HT-29 (cell line): Measurements from ENCODE around the gene PEAK3. TPM values are rescaled to one million over a fixed set of nuclear protein-coding genes. Genes with fewer than 3 reads are reported as not detected.

Source experiments
- DNase-seq: peaks from one replicate; pipeline ENCODE4 v3.0.0-alpha.2; 2015; ENCODE audit warnings: low spot score
- total RNA-seq: library from RNA; depleted of rRNA; stranded (reverse); fragments of >200 nt; shearing (Covaris generic); gene quantifications from 2 replicates; pipeline ENCODE4 v1.2.3, GENCODE V29; 2014; rRNA removed

PEAK3 gene
- total RNA-seq = not detected in 2 replicates

DNA sequence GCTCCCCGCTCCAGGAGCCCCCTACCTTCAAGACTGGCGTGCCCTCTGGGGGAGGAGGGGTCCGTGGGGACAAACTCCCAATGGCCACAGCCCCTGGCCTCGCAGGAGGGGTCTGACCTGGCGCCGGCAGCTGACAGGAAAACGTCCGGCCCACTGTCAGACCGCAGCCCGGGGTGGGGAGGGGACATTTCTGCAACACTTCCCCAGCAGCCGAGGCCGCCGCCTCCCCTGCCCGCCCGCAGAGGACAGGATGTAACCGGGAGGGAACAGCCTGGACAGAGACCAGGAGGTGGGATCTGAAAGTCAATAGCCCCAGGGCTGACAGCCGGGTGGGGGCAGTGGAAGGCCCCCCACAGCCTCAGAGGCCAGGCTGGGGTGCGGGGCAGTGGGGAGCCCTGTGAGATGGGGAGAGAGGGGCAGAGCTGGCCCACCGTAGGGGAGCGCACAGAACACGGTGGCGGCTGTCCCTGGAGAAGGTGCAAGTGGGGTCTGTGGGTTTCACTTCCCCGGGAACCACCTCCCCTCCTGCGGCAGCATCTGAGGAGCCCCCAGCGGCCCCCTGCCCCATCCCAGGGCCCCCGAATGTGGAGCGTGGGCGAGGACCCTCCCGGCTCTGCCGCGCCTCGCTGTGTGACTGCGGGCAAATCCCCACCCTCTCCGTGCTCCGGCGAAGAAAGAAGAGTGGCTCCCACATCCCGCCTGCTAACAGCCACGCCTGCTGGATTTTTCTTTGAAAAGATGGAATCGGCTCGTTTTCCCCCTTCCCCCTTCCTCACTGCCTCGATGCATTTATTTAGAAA, at the start of gene PEAK3:
TSS of gene PEAK3 (minus strand) at position 114 of the 800 bp plus-strand sequence. CDS start 1,244 bp downstream, outside the sequence.
- DNase-seq = no peak

- peak; percentile 89 for DNase-seq
Observed at GRCh38 chr19:2330632-2331284, 48.8 kb upstream of the PEAK3 start.

- DNase-seq = no peak
Observed at GRCh38 chr19:2330255-2330631, 48.3 kb upstream of the PEAK3 start.

DNA sequence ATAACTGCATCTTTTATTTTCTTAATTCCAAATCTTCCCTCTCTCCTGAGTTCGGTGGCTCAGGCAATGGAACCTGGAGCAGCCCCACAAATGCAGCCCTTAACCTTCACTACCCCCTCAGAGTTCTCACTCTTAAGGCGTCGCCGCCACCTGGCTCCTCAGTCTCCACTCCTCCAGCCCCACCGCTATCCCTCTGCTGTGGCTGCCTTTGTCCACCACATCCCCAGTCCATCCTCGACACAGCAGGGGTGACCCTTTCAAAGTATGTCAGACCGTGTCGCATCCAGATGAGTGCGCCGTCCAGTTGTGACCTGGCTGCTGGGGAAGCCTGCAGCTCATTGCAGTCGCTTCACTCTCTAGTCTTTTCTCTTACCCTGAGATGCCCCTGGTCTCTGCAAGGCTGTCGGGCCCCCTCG, 47.5 kb upstream of the PEAK3 start:
- DNase-seq = no peak

DNA sequence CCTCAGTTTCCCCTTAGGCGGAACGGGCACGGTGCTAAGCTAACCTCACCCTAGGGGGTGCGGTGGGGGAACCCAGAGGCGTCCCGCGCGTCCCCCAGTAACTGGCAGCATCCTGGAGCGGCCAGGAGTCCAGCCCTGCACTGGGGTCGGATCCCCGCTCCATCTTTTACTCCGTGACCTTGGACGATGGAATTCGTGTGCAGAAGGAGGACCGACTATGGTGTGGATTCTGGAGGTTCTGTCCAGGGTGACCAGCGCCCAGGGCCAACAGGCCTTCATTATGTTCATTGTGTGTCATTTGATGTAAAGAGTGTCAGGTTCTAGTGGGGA, 47.1 kb upstream of the PEAK3 start:
- DNase-seq = peak; percentile 17

- DNase-seq = peak; percentile 76
Observed at GRCh38 chr19:2328401-2329148, 46.6 kb upstream of the PEAK3 start, which contains the start of the genes LSM7 and SPPL2B. TSS of gene LSM7 (minus strand) at chr19:2328586. CDS start at chr19:2328566, 20 bp downstream. TSS of gene SPPL2B (plus strand) at chr19:2328684. CDS start at chr19:2328710, 26 bp downstream.

GRCh38 chr19:2327773-2328400, 45.9 kb upstream of the PEAK3 start:
- DNase-seq = no peak

GRCh38 chr19:2326699-2327360, 44.9 kb upstream of the PEAK3 start:
- DNase-seq = no peak

DNA sequence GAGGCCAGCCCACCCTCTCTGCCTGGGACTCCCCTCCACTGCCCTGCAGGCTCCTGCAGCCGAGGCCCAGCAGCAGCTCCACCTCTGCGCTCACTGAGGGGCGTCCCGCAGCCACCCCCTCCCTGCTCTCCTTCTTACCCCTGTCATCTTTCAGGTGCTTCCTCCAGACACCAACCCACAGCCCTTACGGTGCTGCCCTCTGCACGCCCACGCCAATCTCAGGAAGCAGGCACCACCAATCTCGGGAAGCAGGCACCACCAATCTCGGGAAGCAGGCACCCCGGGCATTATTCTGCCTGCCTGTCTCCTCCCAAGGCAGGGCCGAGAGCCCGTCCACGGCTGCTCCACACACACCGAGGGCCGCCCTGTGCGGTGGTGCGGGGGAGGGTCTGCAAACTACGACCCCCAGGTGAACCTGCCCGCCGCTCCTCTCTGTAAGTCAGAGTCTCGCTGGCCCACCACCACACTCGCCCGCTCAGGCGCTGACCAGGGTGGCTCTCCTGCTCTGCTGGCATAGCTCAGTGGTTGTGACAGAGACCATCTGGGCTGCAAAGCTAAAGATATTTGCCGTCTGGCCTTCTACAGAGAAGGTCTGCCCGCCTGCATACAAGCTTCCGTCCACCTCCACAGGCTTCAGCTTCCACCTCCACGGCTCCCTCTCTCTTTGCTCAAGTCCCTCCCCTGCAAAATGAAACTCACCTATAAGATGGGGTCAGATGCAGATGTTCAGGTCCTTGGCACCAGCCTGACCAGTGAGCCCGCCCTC, 43.5 kb upstream of the PEAK3 start:
- DNase-seq = no peak

- DNase-seq = no peak
Observed at GRCh38 chr19:2324220-2324948, 42.4 kb upstream of the PEAK3 start.

DNA sequence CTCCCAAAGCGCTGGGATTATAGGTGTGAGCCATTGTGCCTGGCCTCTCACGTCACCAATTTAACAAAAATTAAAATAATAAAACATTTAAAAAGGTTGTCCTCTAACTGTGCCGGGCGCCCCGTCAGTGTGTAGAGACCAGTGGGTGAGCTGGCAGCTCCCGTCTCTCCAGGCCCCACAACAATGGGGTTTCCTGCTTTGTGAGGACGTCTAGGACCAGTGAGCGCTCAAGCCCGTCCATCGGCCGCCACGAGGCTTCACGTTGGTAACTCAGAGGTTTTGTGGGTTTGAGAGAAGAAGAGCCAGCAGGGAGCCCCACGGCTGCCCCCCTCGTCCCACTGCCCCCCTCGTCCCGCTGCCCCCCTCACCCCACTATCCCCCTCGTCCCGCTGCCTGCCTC, 41.7 kb upstream of the PEAK3 start:
- DNase-seq = no peak

- no peak for DNase-seq
Observed at GRCh38 chr19:2321565-2322283, 39.7 kb upstream of the PEAK3 start.

DNA sequence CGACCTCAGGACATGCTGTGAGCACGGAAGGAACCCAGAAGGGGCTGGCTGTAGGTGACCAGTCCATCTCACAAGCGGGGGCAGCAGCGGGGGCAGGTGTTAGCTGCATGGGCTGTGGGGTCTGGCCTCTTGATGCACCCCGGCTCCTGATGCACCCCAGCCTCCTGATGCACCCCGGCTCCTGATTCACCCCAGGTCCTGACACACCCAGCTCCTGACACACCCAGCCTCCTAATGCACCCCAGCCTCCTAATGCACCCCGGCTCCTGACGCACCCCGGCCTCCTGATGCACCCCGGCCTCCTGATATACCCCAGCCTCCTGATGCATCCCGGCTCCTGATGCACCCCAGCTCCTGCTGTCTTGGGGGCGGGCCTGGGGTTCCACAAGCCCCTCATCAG, 39.0 kb upstream of the PEAK3 start:
- DNase-seq = no peak

DNA sequence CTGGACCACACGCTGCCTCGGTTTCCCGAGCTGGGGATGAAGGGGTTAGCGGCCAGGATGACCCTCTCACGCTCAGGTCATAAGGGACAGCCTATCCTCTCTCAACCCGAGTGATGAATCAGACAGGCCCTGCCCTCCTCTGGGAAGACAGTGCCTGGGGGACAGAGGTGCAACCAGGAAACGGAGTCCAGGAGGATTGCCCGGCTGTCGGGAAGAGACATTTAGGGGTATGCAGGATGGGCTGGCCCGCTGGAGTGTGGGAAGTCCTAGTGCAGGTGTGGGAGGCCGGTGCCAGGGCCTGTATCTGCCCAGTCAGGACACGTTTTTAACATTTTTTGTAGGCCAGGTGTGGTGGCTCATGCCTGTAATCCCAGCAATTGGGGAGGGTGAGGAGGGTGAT, 38.1 kb upstream of the PEAK3 start:
- DNase-seq = no peak

- no peak for DNase-seq
Observed at GRCh38 chr19:2319551-2319950, 37.6 kb upstream of the PEAK3 start.

DNA sequence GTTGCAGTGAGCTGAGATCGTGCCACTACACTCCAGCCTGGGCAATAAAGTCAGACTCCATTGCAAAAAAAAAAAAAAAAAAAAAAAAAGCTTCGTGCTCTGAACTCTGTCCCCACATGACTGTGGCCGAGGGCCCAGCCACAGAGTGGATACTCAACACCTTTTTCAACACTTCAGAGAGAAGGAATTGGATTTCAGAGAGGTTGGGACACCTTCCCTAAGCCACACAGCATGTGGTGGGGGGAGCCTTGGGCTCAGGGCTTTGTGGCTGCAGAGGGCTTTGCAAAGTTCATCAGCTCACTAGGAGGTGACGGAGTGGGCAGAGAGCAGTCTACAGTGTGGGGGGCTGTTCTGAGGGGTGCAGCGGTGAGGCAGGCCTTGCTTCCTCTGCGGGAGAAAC, 36.9 kb upstream of the PEAK3 start:
- no peak for DNase-seq

DNA sequence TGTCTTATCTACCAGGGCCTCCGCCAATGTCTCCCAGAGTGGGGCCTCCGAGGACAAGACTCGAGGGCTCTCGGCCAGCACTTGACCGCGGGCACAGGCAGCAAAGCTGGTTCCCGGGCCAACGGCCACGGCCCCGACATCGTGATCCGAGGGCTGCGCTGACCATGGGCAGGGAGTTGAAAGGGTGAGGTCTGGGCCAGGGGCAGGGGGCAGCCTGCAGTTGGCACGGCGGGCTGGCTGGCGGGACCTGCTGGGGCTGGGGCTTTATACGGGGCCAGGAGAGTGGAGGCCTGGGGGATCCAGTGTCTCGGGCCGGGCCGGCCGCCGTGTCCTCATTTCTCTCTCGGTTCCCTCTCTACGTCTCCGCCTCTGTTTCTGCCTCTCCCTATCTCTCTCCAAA, 35.8 kb upstream of the PEAK3 start:
- DNase-seq = no peak

- no peak for DNase-seq
Observed at GRCh38 chr19:2317300-2317699, 35.3 kb upstream of the PEAK3 start.

- DNase-seq = peak; percentile 40
Observed at GRCh38 chr19:2315818-2316353, 33.9 kb upstream of the PEAK3 start.
